ENCODE data around the gene PARD6A. TPM values are rescaled to one million over a fixed set of nuclear protein-coding genes. Genes with fewer than 3 reads are reported as not detected.
A peak's percentile ranks its signal among the peaks of the same experiment; 100 is the strongest.

Gene PARD6A
- total and polyA plus RNA-seq, 7 donors: 4.9 to 11.0 (median 6.8) TPM

DNA sequence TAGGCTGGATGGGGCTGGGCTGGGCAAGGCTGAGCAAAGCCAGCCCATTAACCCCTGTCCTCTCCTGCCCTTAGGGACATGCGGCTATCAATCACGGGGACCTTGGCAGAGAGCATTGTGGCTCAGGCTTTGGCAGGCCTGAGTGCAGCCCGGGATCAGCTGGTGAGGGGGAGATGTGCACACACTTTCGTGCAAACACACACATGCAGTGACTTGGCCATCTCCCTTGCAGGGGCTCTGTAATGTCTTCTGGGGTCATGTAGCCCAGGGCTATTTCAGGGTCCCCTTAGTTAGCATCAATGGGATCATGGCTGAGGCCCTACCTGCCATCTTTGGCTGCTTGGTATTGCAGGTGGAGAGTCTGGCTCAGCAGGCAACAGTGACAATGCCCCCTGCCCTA lies 8.9 kb upstream of the PARD6A start:
- no peak overlapping the region for H3K4me3 ChIP-seq
- no peaks in the 10 kb centered on the region for H3K9me3 ChIP-seq
- no peak for DNase-seq
- no peaks in the 10 kb centered on the region for H3K4me1 ChIP-seq
- H3K27me3 ChIP-seq (ENCODE audit: insufficient read depth in 3 of 3, low read length in 2 of 3): peaks cover 0 to 74% (median 46%) of the 10 kb centered on the region in 3 donors
- no peaks in the 10 kb centered on the region for H3K36me3 ChIP-seq (ENCODE audit: insufficient read depth in 1 of 2, low read depth in 1 of 2)
- TF ChIP-seq, protein P1, sequence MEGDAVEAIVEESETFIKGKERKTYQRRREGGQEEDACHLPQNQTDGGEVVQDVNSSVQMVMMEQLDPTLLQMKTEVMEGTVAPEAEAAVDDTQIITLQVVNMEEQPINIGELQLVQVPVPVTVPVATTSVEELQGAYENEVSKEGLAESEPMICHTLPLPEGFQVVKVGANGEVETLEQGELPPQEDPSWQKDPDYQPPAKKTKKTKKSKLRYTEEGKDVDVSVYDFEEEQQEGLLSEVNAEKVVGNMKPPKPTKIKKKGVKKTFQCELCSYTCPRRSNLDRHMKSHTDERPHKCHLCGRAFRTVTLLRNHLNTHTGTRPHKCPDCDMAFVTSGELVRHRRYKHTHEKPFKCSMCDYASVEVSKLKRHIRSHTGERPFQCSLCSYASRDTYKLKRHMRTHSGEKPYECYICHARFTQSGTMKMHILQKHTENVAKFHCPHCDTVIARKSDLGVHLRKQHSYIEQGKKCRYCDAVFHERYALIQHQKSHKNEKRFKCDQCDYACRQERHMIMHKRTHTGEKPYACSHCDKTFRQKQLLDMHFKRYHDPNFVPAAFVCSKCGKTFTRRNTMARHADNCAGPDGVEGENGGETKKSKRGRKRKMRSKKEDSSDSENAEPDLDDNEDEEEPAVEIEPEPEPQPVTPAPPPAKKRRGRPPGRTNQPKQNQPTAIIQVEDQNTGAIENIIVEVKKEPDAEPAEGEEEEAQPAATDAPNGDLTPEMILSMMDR (IDR thresholded peaks at IDR 0.05): no peak
- ATAC-seq: no peak
- no peak overlapping the region for H3K27ac ChIP-seq
- 73 to 87% (median 84%) methylated on average over 4 of the region's 4 CpGs for WGBS, 3 donors
- intact Hi-C loops (cut with DNase I): loop anchor here in 1 of 2 donors (5.0 kb wide), 1 partner anchor 395 kb away; no protein-coding TSS in a partner anchor

DNA sequence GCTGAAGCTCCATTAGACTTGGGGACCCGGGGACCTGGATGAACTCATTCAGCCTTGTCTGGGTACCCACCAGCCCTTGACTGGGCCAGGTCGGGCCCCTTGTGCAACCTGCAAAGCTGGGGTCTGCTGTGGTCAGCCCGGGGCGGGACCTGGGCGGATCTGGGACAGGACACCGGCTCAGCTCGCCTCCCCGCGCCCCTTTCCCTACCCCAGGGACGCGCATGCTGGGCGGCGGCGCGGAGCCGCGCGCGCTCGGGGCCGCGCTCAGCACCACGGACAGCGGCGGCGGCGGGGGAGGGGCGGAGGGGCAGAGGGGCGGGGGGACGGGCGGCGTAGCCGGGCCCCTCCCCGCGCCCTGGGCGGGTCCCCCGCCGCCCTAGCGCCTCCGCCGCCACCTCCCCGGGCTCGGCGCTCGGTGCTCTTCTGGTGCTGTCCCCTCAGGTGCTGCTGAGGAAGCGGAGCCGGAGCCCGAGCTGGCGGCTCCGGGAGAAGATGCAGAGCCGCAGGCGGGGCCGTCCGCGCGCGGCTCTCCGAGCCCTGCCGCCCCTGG lies 8.1 kb upstream of the PARD6A start:
- H3K27me3 ChIP-seq (ENCODE audit: insufficient read depth in 3 of 3, low read length in 2 of 3): peaks cover 0 to 66% (median 43%) of the 10 kb centered on the region in 3 donors
- intact Hi-C loops (cut with DNase I): loop anchor here in 1 of 2 donors (5.0 kb wide), 1 partner anchor 395 kb away; no protein-coding TSS in a partner anchor
- H3K4me1 ChIP-seq: no peaks in the 10 kb centered on the region
- WGBS, 3 donors: 8% methylated on average over 23 to 59 of the region's 59 CpGs
- ATAC-seq: peak in 3 of 4 donors; percentile 21 to 42 (median 40)
- peak overlapping the region; percentile 56 for H3K4me3 ChIP-seq
- TF ChIP-seq, protein P1 (IDR thresholded peaks at IDR 0.05): no peak
- H3K27ac ChIP-seq: no peak overlapping the region
- no peak for DNase-seq
- no peaks in the 10 kb centered on the region for H3K9me3 ChIP-seq
- peaks cover 0 to 3% of the 10 kb centered on the region in 2 donors for H3K36me3 ChIP-seq (ENCODE audit: insufficient read depth in 1 of 2, low read depth in 1 of 2)

DNA sequence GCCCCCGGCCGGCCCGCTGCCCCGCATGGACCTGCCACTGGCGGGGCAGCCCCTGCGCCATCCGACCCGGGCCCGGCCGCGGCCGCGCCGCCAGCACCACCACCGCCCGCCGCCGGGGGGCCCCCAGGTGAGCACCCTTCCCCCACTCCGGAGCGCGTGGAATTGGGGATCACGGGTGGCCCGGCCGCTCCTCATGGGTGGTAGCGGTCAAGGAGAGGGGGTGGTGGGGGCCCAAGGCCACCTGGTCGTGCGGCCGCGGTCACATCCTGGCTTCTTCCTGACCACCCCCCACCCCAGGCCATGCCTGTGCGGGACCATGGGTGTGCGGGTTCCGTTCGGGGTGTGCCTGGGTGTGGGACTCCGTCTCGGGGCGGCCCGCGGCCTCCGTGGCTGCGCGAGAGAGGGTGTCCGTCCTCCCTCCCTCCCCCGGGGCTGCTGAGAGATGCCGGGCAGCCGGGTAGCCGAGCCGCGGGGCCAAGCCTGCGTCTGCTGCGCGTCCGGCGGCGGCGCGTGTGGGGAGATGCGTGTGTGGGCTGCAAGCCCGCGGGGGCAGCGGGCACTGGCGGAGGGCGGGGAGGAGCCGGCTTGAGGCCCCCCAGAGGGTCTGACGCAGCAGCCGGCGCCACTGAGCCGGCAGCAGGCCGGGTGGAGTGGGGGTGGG lies 7.5 kb upstream of the PARD6A start:
- 0 to 10% (median 9%) methylated on average over 17 to 68 of the region's 68 CpGs for WGBS, 3 donors
- Histone ChIP-seq H3K9me3 (no peaks in the 10 kb centered on the region), H3K4me3 (peak overlapping the region; percentile 56), H3K4me1 (no peaks in the 10 kb centered on the region), H3K27me3 (ENCODE audit: insufficient read depth in 3 of 3, low read length in 2 of 3) (peaks cover 0 to 60% (median 41%) of the 10 kb centered on the region in 3 donors), H3K27ac (no peak overlapping the region), H3K36me3 (ENCODE audit: insufficient read depth in 1 of 2, low read depth in 1 of 2) (peaks cover 0 to 8% of the 10 kb centered on the region in 2 donors)
- TF ChIP-seq, protein P1 (IDR thresholded peaks at IDR 0.05): peak; percentile 25
- intact Hi-C loops (cut with DNase I): loop anchor here in 1 of 2 donors (5.0 kb wide), 1 partner anchor 396 kb away; no protein-coding TSS in a partner anchor
- ATAC-seq (peak in 2 of 4 donors; percentile 28 to 31), DNase-seq (no peak)

DNA sequence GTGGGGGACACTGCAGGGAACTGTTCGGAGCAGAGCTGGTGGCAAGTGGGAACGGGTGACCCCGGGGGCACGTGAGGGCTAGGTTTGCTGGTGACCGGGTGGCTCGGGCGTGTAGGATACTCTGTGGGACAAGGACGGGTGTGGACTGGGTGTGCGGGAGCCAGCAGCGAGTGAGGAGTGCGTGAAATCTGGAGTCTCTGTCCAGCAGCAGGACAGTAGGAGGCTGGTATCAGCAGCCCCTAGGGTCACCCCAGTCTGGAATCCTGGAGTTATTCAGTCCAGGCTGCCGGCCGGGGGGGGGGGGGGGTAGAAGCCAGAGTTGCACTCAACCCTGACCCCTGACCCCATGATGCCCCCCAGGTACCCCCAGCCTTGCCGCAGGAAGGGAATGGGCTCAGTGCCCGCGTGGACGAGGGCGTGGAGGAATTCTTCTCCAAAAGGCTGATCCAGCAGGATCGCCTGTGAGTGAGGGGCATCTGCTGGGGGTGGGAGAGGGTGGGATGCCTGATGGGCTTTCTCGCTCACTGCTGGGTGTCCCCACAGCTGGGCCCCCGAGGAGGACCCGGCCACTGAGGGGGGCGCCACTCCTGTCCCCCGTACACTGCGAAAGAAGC lies 6.9 kb upstream of the PARD6A start:
- H3K36me3 ChIP-seq (ENCODE audit: insufficient read depth in 1 of 2, low read depth in 1 of 2): peaks cover 0 to 8% of the 10 kb centered on the region in 2 donors
- H3K4me1 ChIP-seq: no peaks in the 10 kb centered on the region
- intact Hi-C loops (cut with DNase I): loop anchor here in 1 of 2 donors (5.0 kb wide), 1 partner anchor 397 kb away; no protein-coding TSS in a partner anchor
- H3K9me3 ChIP-seq: no peaks in the 10 kb centered on the region
- TF ChIP-seq, protein P1 (IDR thresholded peaks at IDR 0.05): no peak
- ATAC-seq: peak in 1 of 4 donors; percentile 18
- no peak overlapping the region for H3K27ac ChIP-seq
- DNase-seq: peak in 1 of 2 donors; percentile 47
- H3K27me3 ChIP-seq (ENCODE audit: insufficient read depth in 3 of 3, low read length in 2 of 3): peaks cover 0 to 53% (median 35%) of the 10 kb centered on the region in 3 donors
- H3K4me3 ChIP-seq: peak overlapping the region; percentile 56
- WGBS, 3 donors: 23 to 30% (median 26%) methylated on average over 22 to 25 of the region's 25 CpGs
